ENCODE data around the gene GSS. TPM values are rescaled to one million over a fixed set of nuclear protein-coding genes. Genes with fewer than 3 reads are reported as not detected.

The GSS gene
- polyA plus RNA-seq, 3 donors, result 30.4 to 52.9 (median 34.0) TPM

- H3K36me3 Mint-ChIP-seq, result peaks cover 26 to 57% of the 10 kb centered on the region in 2 donors
- H3K27ac Mint-ChIP-seq, result peak overlapping the region in 2 of 7 donors; percentile 19 to 31
Measured at GRCh38 chr20:34916774-34917354, 38.7 kb downstream of the GSS start.

More at GRCh38 chr20:34916774-34917354, 38.7 kb downstream of the GSS start:
- Histone ChIP-seq H3K36me3 (replicated peaks in 1 of 2; ENCODE audit: control insufficient read depth in 1 of 2, insufficient read depth in 2 of 2, low read length in 2 of 2) (peaks cover 59 to 98% of the 10 kb centered on the region in 2 donors), H3K9ac (ENCODE audit: insufficient read depth, low read length, poor library complexity, severe bottlenecking) (no peak overlapping the region), H3K27ac (ENCODE audit: low read depth in 1 of 2, low read length in 2 of 2) (no peak overlapping the region), H3K9me3 (replicated peaks in 1 of 2; ENCODE audit: control insufficient read depth in 1 of 2, insufficient read depth in 1 of 2, low read length in 2 of 2) (no peaks in the 10 kb centered on the region), H3K79me2 (ENCODE audit: insufficient read depth, low read length) (no peaks in the 10 kb centered on the region), H2AFZ (ENCODE audit: insufficient read depth, low read depth, low read length, poor library complexity, severe bottlenecking) (no peak overlapping the region), H4K20me1 (ENCODE audit: insufficient read depth, low read length) (no peaks in the 10 kb centered on the region), H3K4me2 (replicated peaks; ENCODE audit: extremely low read depth, low read length, poor library complexity, severe bottlenecking) (no peak overlapping the region), H3K27me3 (ENCODE audit: control insufficient read depth in 2 of 2, insufficient read depth in 2 of 2, low read length in 2 of 2) (no peaks in the 10 kb centered on the region), H3K4me1 (ENCODE audit: control insufficient read depth in 1 of 2, insufficient read depth in 2 of 2, low read length in 2 of 2) (no peaks in the 10 kb centered on the region), H3K4me3 (replicated peaks in 1 of 3; ENCODE audit: low read depth in 2 of 3, low read length in 3 of 3) (no peak overlapping the region)
- Mint-ChIP-seq H3K4me1 (peaks cover 1% of the 10 kb centered on the region), H3K9me3 (peaks cover 0 to 2% (median 0%) of the 10 kb centered on the region in 7 donors), H3K4me3 (no peak overlapping the region), H3K27me3 (ENCODE audit: low read depth in 3 of 3) (no peaks in the 10 kb centered on the region)
- TF ChIP-seq CTCF (IDR thresholded peaks at IDR 0.05), result no peak
- 100% methylated on average over 2 of the region's 2 CpGs for WGBS (ENCODE audit: insufficient coverage)
- intact Hi-C loops (cut with micrococcal nuclease), result loop anchor here in 1 of 2 donors (5.0 kb wide), 1 partner anchor 645 kb away; no protein-coding TSS in a partner anchor
- DNase-seq, result no peak

All from CD14-positive monocyte (primary cell).